A549 (cell line): ENCODE results near the gene FAM78B. TPM values are rescaled to one million over a fixed set of nuclear protein-coding genes. Genes with fewer than 3 reads are reported as not detected.

Source experiments
- ATAC-seq, 2 experiments: fragments of 200-7000 bp in 1 of 2; fragments of >200 bp in 1 of 2; cut with Nextera tagmentation in 1 of 2; cut with Tn5 transposase in 1 of 2; 3 replicates each; pipeline versions ENCODE4 v1.8.0 to v1.9.1; 2018 to 2020; ENCODE audit warnings: mild to moderate bottlenecking in 1 of 2, moderate library complexity in 1 of 2
- CTCF ChIA-PET: fragments of 300-600 bp; sonication (Branson Sonifier 250); formaldehyde crosslinking; extraction: SDS; loops from one replicate; lab custom pipeline; 2021; ENCODE audit warnings: antibody characterized with exemption, inconsistent platforms; lab: Yijun Ruan, JAX
- POLR2A ChIA-PET: fragments of 350-600 bp; formaldehyde crosslinking; extraction: SDS; loops from one replicate; lab custom pipeline; 2021; ENCODE audit warnings: antibody characterized with exemption, inconsistent platforms; lab: Yijun Ruan, JAX
- DNase-seq, 2 experiments: peaks; one replicate each; pipeline versions ENCODE4 v3.0.0 to v3.0.0-alpha.2; 2011 to 2016; ENCODE audit warnings: low read depth in 1 of 2, low spot score in 1 of 2
- FAIRE-seq: peaks from 2 replicates; lab custom pipeline; 2011; peaks lifted over from hg19 to GRCh38; lab: Jason Lieb, UNC
- H3K27ac ChIP-seq, 2 experiments: fragments of >200 bp; sonication (Bioruptor Twin); formaldehyde crosslinking; 3 replicates each; pipeline ENCODE4 v1.5.1; 2016 to 2017
- H3K4me1 ChIP-seq: fragments of >200 bp; sonication (Bioruptor Twin); formaldehyde crosslinking; 3 replicates; pipeline ENCODE4 v1.6.1; 2016
- H3K4me2 ChIP-seq: fragments of >200 bp; sonication (Bioruptor Twin); formaldehyde crosslinking; 3 replicates; pipeline ENCODE4 v1.6.1; 2016
- H3K4me3 ChIP-seq: fragments of >200 bp; sonication (Bioruptor Twin); formaldehyde crosslinking; 3 replicates; pipeline ENCODE4 v1.5.1; 2016
- H3K9me3 ChIP-seq: fragments of >200 bp; sonication (Bioruptor Twin); formaldehyde crosslinking; 3 replicates; pipeline ENCODE4 v1.6.1; 2016
- ATOH8 ChIP-seq: fragments of 250-450 bp; sonication (Bioruptor Pico); IDR thresholded peaks from 2 replicates; pipeline ENCODE4 v1.5.0; 2020; ENCODE audit warnings: low read depth, mild to moderate bottlenecking, moderate library complexity
- BCL3 ChIP-seq: fragments of >200 bp; sonication (Bioruptor Twin); formaldehyde crosslinking; IDR thresholded peaks from 3 replicates; pipeline ENCODE4 v1.6.1; 2016
- BHLHE40 ChIP-seq: IDR thresholded peaks from 2 replicates; pipeline ENCODE4 v1.6.1; 2012; ENCODE audit warnings: low read depth, low read length, inconsistent platforms
- CBX8 ChIP-seq: fragments of 200-600 bp; sonication (generic); IDR thresholded peaks from 2 replicates; pipeline ENCODE4 v1.6.1; 2016
- CHD2 ChIP-seq: fragments of 150-350 bp; IDR thresholded peaks from 2 replicates; pipeline ENCODE4 v1.6.1; 2014; ENCODE audit warnings: low read length; ENCODE audit not compliant: partially characterized antibody
- CHD4 ChIP-seq: fragments of 200-600 bp; sonication (generic); IDR thresholded peaks from 2 replicates; pipeline ENCODE4 v1.6.1; 2016; ENCODE audit warnings: antibody characterized with exemption, mild to moderate bottlenecking, borderline replicate concordance
- CTCF ChIP-seq: fragments of >200 bp; sonication (Bioruptor Twin); formaldehyde crosslinking; IDR thresholded peaks from 3 replicates; pipeline ENCODE4 v1.5.1; 2016
- E2F6 ChIP-seq: IDR thresholded peaks from 2 replicates; pipeline ENCODE4 v1.6.1; 2012; ENCODE audit warnings: low read depth, borderline replicate concordance
- ELK1 ChIP-seq: fragments of 150-350 bp; IDR thresholded peaks from 2 replicates; pipeline ENCODE4 v1.6.1; 2014; ENCODE audit warnings: low read depth, mild to moderate bottlenecking, low read length
- ESRRA ChIP-seq: fragments of 150-350 bp; IDR thresholded peaks from 2 replicates; pipeline ENCODE4 v1.6.1; 2014; ENCODE audit warnings: mild to moderate bottlenecking, low read length, borderline replicate concordance
- FOSB ChIP-seq: fragments of 250-450 bp; sonication (Bioruptor Pico); IDR thresholded peaks from 2 replicates; pipeline ENCODE4 v1.5.0; 2020; ENCODE audit warnings: mild to moderate bottlenecking, moderate library complexity
- FOXS1 ChIP-seq: fragments of 250-450 bp; sonication (Bioruptor Pico); IDR thresholded peaks from 2 replicates; pipeline ENCODE4 v1.5.0; 2020; ENCODE audit warnings: mild to moderate bottlenecking, moderate library complexity
- HOXA7 ChIP-seq: fragments of 250-450 bp; sonication (Bioruptor Pico); IDR thresholded peaks from 2 replicates; pipeline ENCODE4 v1.5.0; 2020; ENCODE audit warnings: mild to moderate bottlenecking, moderate library complexity
- HOXB5 ChIP-seq: fragments of 250-450 bp; sonication (Bioruptor Pico); IDR thresholded peaks from 2 replicates; pipeline ENCODE4 v1.5.0; 2020; ENCODE audit warnings: mild to moderate bottlenecking, moderate library complexity
- JUN ChIP-seq, 2 experiments: fragments of >200 bp; sonication (Bioruptor Twin); formaldehyde crosslinking; IDR thresholded peaks; 2 replicates in 1 of 2; 3 replicates in 1 of 2; pipeline ENCODE4 v1.6.1; 2016 to 2017
- JUNB ChIP-seq: fragments of >200 bp; sonication (Bioruptor Twin); formaldehyde crosslinking; IDR thresholded peaks from 2 replicates; pipeline ENCODE4 v1.6.1; 2016
- MAFK ChIP-seq: fragments of 450-650 bp; IDR thresholded peaks from 2 replicates; pipeline ENCODE4 v1.6.1; 2014; ENCODE audit not compliant: partially characterized antibody
- MAZ ChIP-seq: fragments of 150-350 bp; IDR thresholded peaks from 2 replicates; pipeline ENCODE4 v1.6.1; 2014; ENCODE audit warnings: antibody characterized with exemption, low read depth, low read length, borderline replicate concordance
- NFE2L2 ChIP-seq: fragments of 150-350 bp; conservative IDR thresholded peaks from 2 replicates; pipeline ENCODE4 v1.6.1; 2014; ENCODE audit warnings: low read length
- NPAS2 ChIP-seq: fragments of 250-450 bp; sonication (Bioruptor Pico); IDR thresholded peaks from 2 replicates; pipeline ENCODE4 v1.8.0; 2022; ENCODE audit warnings: mild to moderate bottlenecking, moderate library complexity, borderline replicate concordance
- NR3C1 ChIP-seq: fragments of >200 bp; sonication (Bioruptor Twin); formaldehyde crosslinking; IDR thresholded peaks from 3 replicates; pipeline ENCODE4 v1.6.1; 2017
- RARB ChIP-seq: fragments of 250-450 bp; sonication (Bioruptor Pico); IDR thresholded peaks from 2 replicates; pipeline ENCODE4 v1.8.0; 2021; ENCODE audit warnings: mild to moderate bottlenecking, moderate library complexity
- RNF2 ChIP-seq: fragments of 200-600 bp; sonication (generic); IDR thresholded peaks from 2 replicates; pipeline ENCODE4 v1.6.1; 2016; ENCODE audit warnings: low read depth, mild to moderate bottlenecking, antibody characterized with exemption, moderate library complexity, borderline replicate concordance
- SREBF2 ChIP-seq: fragments of 450-650 bp; IDR thresholded peaks from 2 replicates; pipeline ENCODE4 v1.6.1; 2014; ENCODE audit warnings: mild to moderate bottlenecking, moderate library complexity
- TFCP2L1 ChIP-seq: fragments of 250-450 bp; sonication (Bioruptor Pico); IDR thresholded peaks from 2 replicates; pipeline ENCODE4 v1.5.0; 2021; ENCODE audit warnings: mild to moderate bottlenecking
- TP53 ChIP-seq: fragments of 250-450 bp; sonication (Bioruptor Pico); IDR thresholded peaks from 2 replicates; pipeline ENCODE4 v1.5.0; 2021; ENCODE audit warnings: mild to moderate bottlenecking, moderate library complexity
- USF2 ChIP-seq: fragments of 450-650 bp; IDR thresholded peaks from 2 replicates; pipeline ENCODE4 v1.6.1; 2014; ENCODE audit warnings: antibody characterized with exemption
- ZFP36 ChIP-seq: fragments of 450-650 bp; IDR thresholded peaks from 2 replicates; pipeline ENCODE4 v1.6.1; 2014; ENCODE audit warnings: borderline replicate concordance; ENCODE audit not compliant: partially characterized antibody
- WGBS: methylation state at CpG from one replicate; pipeline ENCODE4 v1.1.6; 2017; ENCODE audit errors: missing lambda C conversion rate; 5-methylcytosine and 5-hydroxymethylcytosine counted together
- polyA plus RNA-seq, 4 experiments: library from polyadenylated mRNA; depleted of rRNA in 3 of 4; stranded (reverse); fragments of >200 nt; fragmentation: RNase III in 1 of 4; extraction: RNeasy Plus Mini Kit Qiagen cat#74134 plus additional on column Dnase treatment in 1 of 4; gene quantifications; 2 replicates in 3 of 4; 3 replicates in 1 of 4; pipeline ENCODE4 v1.2.3, GENCODE V29; 2011 to 2017

The FAM78B gene
- polyA plus RNA-seq, 2 of the 4 experiments (the other 2 are of a cell fraction): 0.13 to 0.34 TPM

GRCh38 chr1:166155108-166155507, 11.7 kb downstream of the FAM78B start:
- WGBS: 2% methylated on average over 5 of the region's 5 CpGs
- POLR2A ChIA-PET: no interaction called here

GRCh38 chr1:166153525-166154314, 13.1 kb downstream of the FAM78B start:
- H3K27ac ChIP-seq: no peak overlapping the region
- no peak overlapping the region for H3K4me3 ChIP-seq
- H3K4me2 ChIP-seq: no peak overlapping the region
- 0% methylated on average over 5 of the region's 5 CpGs for WGBS
- no peak for FAIRE-seq
- no peak for ATAC-seq
- no peak for DNase-seq
- ChIA-PET CTCF (interaction anchor here (1.4 kb wide), 1 partner anchor 11 kb away, joined by 3 read pairs; no protein-coding TSS in a partner anchor), POLR2A (no interaction called here)
- no peaks in the 10 kb centered on the region for H3K4me1 ChIP-seq
- H3K9me3 ChIP-seq: no peaks in the 10 kb centered on the region
- TF ChIP-seq TFCP2L1 (no peak), FOXS1 (CRISPR knock-in tag) (no peak), HOXB5 (CRISPR knock-in tag) (no peak), JUNB (no peak), MAFK (no peak), ATOH8 (no peak), ESRRA (no peak), CHD4 (no peak), USF2 (no peak), ZFP36 (no peak), NFE2L2 (no peak), CTCF (no peak), RNF2 (no peak), ELK1 (no peak), E2F6 (no peak)

More at GRCh38 chr1:166155108-166155507, 11.7 kb downstream of the FAM78B start:
- FAIRE-seq: no peak
- CTCF ChIA-PET: interaction anchor here (1.1 to 1.5 kb wide), 2 partner anchors 12 kb away, joined by 3 to 7 read pairs; partner anchors contain the start of gene FAM78B
- DNase-seq: no peak
- TF ChIP-seq CBX8: no peak
- TF ChIP-seq RARB (CRISPR knock-in tag): no peak
- no peak for TF ChIP-seq SREBF2
- no peak for TF ChIP-seq E2F6
- no peak for TF ChIP-seq HOXB5 (CRISPR knock-in tag)
- no peak for TF ChIP-seq NPAS2 (CRISPR knock-in tag)
- TF ChIP-seq CHD2: no peak
- no peak for TF ChIP-seq FOSB (CRISPR knock-in tag)
- no peak for TF ChIP-seq BCL3
- no peak for TF ChIP-seq NR3C1
- no peak for TF ChIP-seq ZFP36
- TF ChIP-seq MAZ: no peak
- no peak for TF ChIP-seq HOXA7
- TF ChIP-seq BHLHE40: no peak
- TF ChIP-seq NFE2L2: no peak
- TF ChIP-seq TP53: no peak
- no peak for TF ChIP-seq JUNB
- TF ChIP-seq JUN (IDR thresholded peaks at IDR 0.05): no peak
- Histone ChIP-seq H3K4me3 (no peak overlapping the region), H3K27ac (no peak overlapping the region), H3K4me2 (no peak overlapping the region), H3K9me3 (no peaks in the 10 kb centered on the region), H3K4me1 (no peaks in the 10 kb centered on the region)
- no peak for ATAC-seq
